Gastroesophageal sphincter (tissue), 4 donors: ENCODE results near the gene GLT1D1. TPM values are rescaled to one million over a fixed set of nuclear protein-coding genes. Genes with fewer than 3 reads are reported as not detected.

ENCODE experiments used
- ATAC-seq: fragments of 150-250 bp; one replicate; pipeline ENCODE4 v1.9.1; 2016; ENCODE audit warnings: mild to moderate bottlenecking, moderate library complexity
- H3K27ac ChIP-seq, 4 donors: fragments of 200-600 bp; sonication (generic) in 3 of 4; 1 replicate in 3 of 4; 2 replicates in 1 of 4; pipeline ENCODE4 v1.5.1; 2016 to 2019
- H3K27me3 ChIP-seq: fragments of 200-600 bp; sonication (generic); one replicate; pipeline ENCODE4 v1.5.1; 2019
- H3K36me3 ChIP-seq, 2 donors: fragments of 200-600 bp; sonication (generic); one replicate each; pipeline ENCODE4 v1.5.1; 2019; ENCODE audit warnings: control low read depth in 1 of 2
- H3K4me1 ChIP-seq, 3 donors: fragments of 200-600 bp; sonication (generic); 1 replicate in 2 of 3; 2 replicates in 1 of 3; pipeline ENCODE4 v1.5.1; 2016 to 2019; ENCODE audit warnings: control low read depth in 2 of 3
- H3K4me3 ChIP-seq, 2 donors: fragments of 200-600 bp; sonication (generic); one replicate each; pipeline ENCODE4 v1.5.1; 2019; ENCODE audit warnings: mild to moderate bottlenecking in 1 of 2, moderate library complexity in 1 of 2
- H3K9me3 ChIP-seq, 3 donors: fragments of 200-600 bp; sonication (generic); one replicate each; pipeline ENCODE4 v1.5.1; 2017 to 2019; ENCODE audit warnings: control low read depth in 2 of 3
- CTCF ChIP-seq, 4 experiments: fragments of 200-600 bp in 2 of 4; fragments of 450-650 bp in 2 of 4; sonication (generic) in 1 of 4; IDR thresholded peaks; one replicate each; pipeline ENCODE4 v1.5.1; 2017 to 2019; ENCODE audit warnings: antibody characterized with exemption in 4 of 4, mild to moderate bottlenecking in 2 of 4, moderate library complexity in 2 of 4
- EP300 ChIP-seq: sonication (generic); formaldehyde crosslinking; IDR thresholded peaks from one replicate; pipeline ENCODE4 v1.6.1; 2017; ENCODE audit warnings: antibody characterized with exemption, mild to moderate bottlenecking
- POLR2A ChIP-seq, 2 donors: fragments of 450-650 bp; IDR thresholded peaks; one replicate each; pipeline ENCODE4 v1.6.1; 2017; ENCODE audit warnings: antibody characterized with exemption in 2 of 2, mild to moderate bottlenecking in 2 of 2, moderate library complexity in 1 of 2
- POLR2AphosphoS5 ChIP-seq: sonication (generic); formaldehyde crosslinking; IDR thresholded peaks from one replicate; pipeline ENCODE4 v1.6.1; 2017; ENCODE audit warnings: antibody characterized with exemption
- WGBS, 2 donors: methylation state at CpG; one replicate each; pipeline ENCODE4 v1.1.5; 2018; ENCODE audit warnings: low coverage in 1 of 2; 5-methylcytosine and 5-hydroxymethylcytosine counted together
- total RNA-seq, 4 donors: library from RNA; depleted of rRNA; stranded (reverse); fragments of >200 nt; gene quantifications; one replicate each; pipeline ENCODE4 v1.1.0, GENCODE V29; 2016

The GLT1D1 gene
- total RNA-seq, 4 donors from 2014 or later = 0.27 to 1.8 (median 0.47) TPM; not detected in 1

GRCh38 chr12:128980623-128981022, 127.3 kb downstream of the GLT1D1 start:
- Histone ChIP-seq H3K27me3 (peaks cover 60% of the 10 kb centered on the region), H3K9me3 (no peaks in the 10 kb centered on the region), H3K27ac (no peak overlapping the region), H3K36me3 (no peaks in the 10 kb centered on the region), H3K4me3 (no peak overlapping the region), H3K4me1 (no peaks in the 10 kb centered on the region)
- WGBS, 2 donors = 77 to 100% methylated on average over 1 to 11 of the region's 15 CpGs
- no peak for ATAC-seq
- no peak for TF ChIP-seq POLR2A (IDR thresholded peaks at IDR 0.05)
- TF ChIP-seq CTCF (IDR thresholded peaks at IDR 0.05) = no peak
- TF ChIP-seq EP300 = no peak
- TF ChIP-seq POLR2AphosphoS5 = no peak

GRCh38 chr12:128981971-128982533, 128.8 kb downstream of the GLT1D1 start:
- H3K4me3 ChIP-seq = no peak overlapping the region
- no peaks in the 10 kb centered on the region for H3K9me3 ChIP-seq
- H3K4me1 ChIP-seq = no peaks in the 10 kb centered on the region
- no peaks in the 10 kb centered on the region for H3K36me3 ChIP-seq
- TF ChIP-seq POLR2A (IDR thresholded peaks at IDR 0.05) (no peak), POLR2AphosphoS5 (no peak)
- 37 to 44% methylated on average over 4 to 7 of the region's 8 CpGs for WGBS, 2 donors
- no peak for ATAC-seq
- H3K27ac ChIP-seq = no peak overlapping the region
- H3K27me3 ChIP-seq = peaks cover 46% of the 10 kb centered on the region

- no peaks in the 10 kb centered on the region for H3K9me3 ChIP-seq
- H3K4me3 ChIP-seq = no peak overlapping the region
- H3K4me1 ChIP-seq = no peaks in the 10 kb centered on the region
- TF ChIP-seq CTCF (IDR thresholded peaks at IDR 0.05) (no peak), POLR2A (IDR thresholded peaks at IDR 0.05) (no peak), POLR2AphosphoS5 (no peak), EP300 (no peak)
- no peak overlapping the region for H3K27ac ChIP-seq
- peaks cover 37% of the 10 kb centered on the region for H3K27me3 ChIP-seq
- WGBS, 2 donors = 82% methylated on average over 3 of the region's 9 CpGs; no CpG with 5 or more reads in 1 of the 2 donors
- H3K36me3 ChIP-seq = no peaks in the 10 kb centered on the region
- ATAC-seq = no peak
Measured at GRCh38 chr12:128982933-128983332, 129.7 kb downstream of the GLT1D1 start.

- Histone ChIP-seq H3K9me3 (no peaks in the 10 kb centered on the region), H3K36me3 (no peaks in the 10 kb centered on the region), H3K27me3 (peaks cover 32% of the 10 kb centered on the region), H3K27ac (no peak overlapping the region), H3K4me3 (no peak overlapping the region), H3K4me1 (no peaks in the 10 kb centered on the region)
- ATAC-seq = no peak
- 60% methylated on average over 1 of the region's 14 CpGs; no CpG with 5 or more reads in 1 of the 2 donors for WGBS, 2 donors
- TF ChIP-seq CTCF (IDR thresholded peaks at IDR 0.05) (no peak), POLR2A (IDR thresholded peaks at IDR 0.05) (no peak), EP300 (no peak), POLR2AphosphoS5 (no peak)
Measured at GRCh38 chr12:128983371-128983770, 130.1 kb downstream of the GLT1D1 start.

GRCh38 chr12:128986957-128987356, 133.7 kb downstream of the GLT1D1 start:
- peaks cover 8% of the 10 kb centered on the region for H3K27me3 ChIP-seq
- no peaks in the 10 kb centered on the region for H3K4me1 ChIP-seq
- ATAC-seq = no peak
- H3K36me3 ChIP-seq = no peaks in the 10 kb centered on the region
- no peak overlapping the region for H3K4me3 ChIP-seq
- 69 to 74% methylated on average over 6 to 10 of the region's 10 CpGs for WGBS, 2 donors
- TF ChIP-seq POLR2AphosphoS5 = no peak
- H3K27ac ChIP-seq = no peak overlapping the region
- H3K9me3 ChIP-seq = peaks cover 0 to 9% (median 0%) of the 10 kb centered on the region in 3 donors

GRCh38 chr12:128989287-128989686, 136.0 kb downstream of the GLT1D1 start:
- 90% methylated on average over 1 of the region's 1 CpG; no CpG with 5 or more reads in 1 of the 2 donors for WGBS, 2 donors
- no peaks in the 10 kb centered on the region for H3K4me1 ChIP-seq
- TF ChIP-seq POLR2AphosphoS5 = no peak
- no peak for TF ChIP-seq POLR2A (IDR thresholded peaks at IDR 0.05)
- H3K9me3 ChIP-seq = peaks cover 0 to 11% (median 0%) of the 10 kb centered on the region in 3 donors
- no peak overlapping the region for H3K4me3 ChIP-seq
- no peaks in the 10 kb centered on the region for H3K36me3 ChIP-seq
- H3K27me3 ChIP-seq = peaks cover 5% of the 10 kb centered on the region
- ATAC-seq = no peak
- no peak overlapping the region for H3K27ac ChIP-seq
